ENCODE results near the gene ZBED2.

The ZBED2 gene

GRCh38 chr3:111589303-111590142 is 5.6 kb downstream of the ZBED2 start:
- H3K27ac ChIP-seq, result no peak overlapping the region
- no peak overlapping the region for H3K4me2 ChIP-seq
- no peak overlapping the region for H3K9ac ChIP-seq
- H3K4me3 ChIP-seq, result no peak overlapping the region
- peaks cover 0 to 24% (median 15%) of the 10 kb centered on the region in 11 experiments; a peak in 15 of 22 replicates for H3K9me3 ChIP-seq (replicated peaks in 1 of 11)
- H3K4me1 ChIP-seq, result 0 out of 20 replicates have a peak, but pooled peaks cover 0 to 5% (median 0%) of the 10 kb centered on the region in 10 experiments
- no peak for TF ChIP-seq Cebpa-rat (IDR thresholded peaks at IDR 0.05)
- peaks cover 0 to 71% (median 46%) of the 10 kb centered on the region in 11 experiments; a peak in 17 of 22 replicates for H3K36me3 ChIP-seq
- no peaks in the 10 kb centered on the region for H4K20me1 ChIP-seq
- no peaks in the 10 kb centered on the region for H3K27me3 ChIP-seq

- Histone ChIP-seq H3K4me1 (peaks cover 0 to 5% (median 0%) of the 10 kb centered on the region in 10 experiments; a peak in 2 of 20 replicates), H3K36me3 (peaks cover 0 to 73% (median 50%) of the 10 kb centered on the region in 11 experiments; a peak in 17 of 22 replicates), H3K4me3 (no peak overlapping the region)
Observed at GRCh38 chr3:111588527-111588926, 6.6 kb downstream of the ZBED2 start.

GRCh38 chr3:111585217-111585616 is 9.9 kb downstream of the ZBED2 start:
- Histone ChIP-seq H3K9ac (no peak overlapping the region), H3K4me1 (peaks cover 0 to 6% (median 0%) of the 10 kb centered on the region in 10 experiments; a peak in 2 of 20 replicates), H3K9me3 (replicated peaks in 1 of 11) (peaks cover 5 to 53% (median 43%) of the 10 kb centered on the region in 11 experiments; a peak in 20 of 22 replicates), H3K36me3 (peaks cover 0 to 87% (median 69%) of the 10 kb centered on the region in 11 experiments; a peak in 17 of 22 replicates), H3K27me3 (no peaks in the 10 kb centered on the region), H4K20me1 (no peaks in the 10 kb centered on the region), H3K4me2 (no peak overlapping the region), H3K4me3 (no peak overlapping the region), H3K27ac (no peak overlapping the region)
- no peak for TF ChIP-seq Cebpa-rat (IDR thresholded peaks at IDR 0.05)

More at GRCh38 chr3:111588527-111588926, 6.6 kb downstream of the ZBED2 start:
- Histone ChIP-seq H3K27me3 (no peaks in the 10 kb centered on the region), H3K27ac (no peak overlapping the region), H4K20me1 (no peaks in the 10 kb centered on the region), H3K9ac (no peak overlapping the region), H3K4me2 (no peak overlapping the region), H3K9me3 (replicated peaks in 1 of 11) (peaks cover 0 to 29% (median 21%) of the 10 kb centered on the region in 11 experiments; a peak in 19 of 22 replicates)
- TF ChIP-seq Cebpa-rat (IDR thresholded peaks at IDR 0.05), result no peak

GRCh38 chr3:111584744-111585143 is 10.4 kb downstream of the ZBED2 start:
- Histone ChIP-seq H3K9me3 (replicated peaks in 1 of 11) (peaks cover 5 to 53% (median 43%) of the 10 kb centered on the region in 11 experiments; a peak in 20 of 22 replicates), H3K4me2 (no peak overlapping the region), H3K9ac (no peak overlapping the region), H3K27ac (no peak overlapping the region), H4K20me1 (no peaks in the 10 kb centered on the region), H3K4me1 (peaks cover 0 to 6% (median 0%) of the 10 kb centered on the region in 10 experiments; a peak in 2 of 20 replicates), H3K4me3 (no peak overlapping the region), H3K27me3 (no peaks in the 10 kb centered on the region), H3K36me3 (peaks cover 0 to 86% (median 69%) of the 10 kb centered on the region in 11 experiments; a peak in 17 of 22 replicates)
- TF ChIP-seq Cebpa-rat (IDR thresholded peaks at IDR 0.05), result no peak

- H3K27me3 ChIP-seq, result no peaks in the 10 kb centered on the region
- H4K20me1 ChIP-seq, result no peaks in the 10 kb centered on the region
- H3K4me1 ChIP-seq, result peaks cover 0 to 6% (median 0%) of the 10 kb centered on the region in 10 experiments; a peak in 2 of 20 replicates
- H3K9ac ChIP-seq, result no peak overlapping the region
- TF ChIP-seq Cebpa-rat (IDR thresholded peaks at IDR 0.05), result no peak
- peaks cover 5 to 51% (median 38%) of the 10 kb centered on the region in 11 experiments; a peak in 20 of 22 replicates for H3K9me3 ChIP-seq (replicated peaks in 1 of 11)
- H3K27ac ChIP-seq, result no peak overlapping the region
- H3K36me3 ChIP-seq, result peaks cover 0 to 97% (median 72%) of the 10 kb centered on the region in 11 experiments; a peak in 17 of 22 replicates
- no peak overlapping the region for H3K4me2 ChIP-seq
- H3K4me3 ChIP-seq, result no peak overlapping the region
Observed at GRCh38 chr3:111582120-111582474, 13.0 kb downstream of the ZBED2 start.

- no peak for TF ChIP-seq Cebpa-rat (IDR thresholded peaks at IDR 0.05)
- H3K4me2 ChIP-seq, result no peak overlapping the region
- peaks cover 0 to 96% (median 70%) of the 10 kb centered on the region in 11 experiments; a peak in 17 of 22 replicates for H3K36me3 ChIP-seq
- H3K4me1 ChIP-seq, result peaks cover 0 to 6% (median 0%) of the 10 kb centered on the region in 10 experiments; a peak in 2 of 20 replicates
- H3K9ac ChIP-seq, result no peak overlapping the region
- H4K20me1 ChIP-seq, result no peaks in the 10 kb centered on the region
- H3K27ac ChIP-seq, result no peak overlapping the region
- peaks cover 3 to 48% (median 33%) of the 10 kb centered on the region in 11 experiments; a peak in 20 of 22 replicates for H3K9me3 ChIP-seq (replicated peaks in 1 of 11)
- H3K4me3 ChIP-seq, result no peak overlapping the region
- no peaks in the 10 kb centered on the region for H3K27me3 ChIP-seq
Observed at GRCh38 chr3:111581403-111582119, 13.6 kb downstream of the ZBED2 start.

- Histone ChIP-seq H4K20me1 (no peaks in the 10 kb centered on the region), H3K4me2 (no peak overlapping the region), H3K4me3 (no peak overlapping the region), H3K4me1 (peaks cover 0 to 6% (median 0%) of the 10 kb centered on the region in 10 experiments; a peak in 2 of 20 replicates), H3K27ac (no peak overlapping the region), H3K9me3 (replicated peaks in 1 of 11) (peaks cover 0 to 37% (median 27%) of the 10 kb centered on the region in 11 experiments; a peak in 19 of 22 replicates), H3K27me3 (no peaks in the 10 kb centered on the region), H3K36me3 (peaks cover 0 to 89% (median 54%) of the 10 kb centered on the region in 11 experiments; a peak in 16 of 22 replicates), H3K9ac (no peak overlapping the region)
- TF ChIP-seq Cebpa-rat (IDR thresholded peaks at IDR 0.05), result no peak
Observed at GRCh38 chr3:111579495-111579894, 15.7 kb downstream of the ZBED2 start.

- Histone ChIP-seq H3K36me3 (peaks cover 0 to 88% (median 48%) of the 10 kb centered on the region in 11 experiments; a peak in 16 of 22 replicates), H3K27ac (no peak overlapping the region), H3K4me1 (peaks cover 0 to 6% (median 0%) of the 10 kb centered on the region in 10 experiments; a peak in 2 of 20 replicates), H3K9me3 (replicated peaks in 1 of 11) (peaks cover 0 to 32% (median 25%) of the 10 kb centered on the region in 11 experiments; a peak in 19 of 22 replicates), H3K4me2 (no peak overlapping the region), H3K9ac (no peak overlapping the region), H3K27me3 (no peaks in the 10 kb centered on the region), H3K4me3 (no peak overlapping the region), H4K20me1 (no peaks in the 10 kb centered on the region)
- no peak for TF ChIP-seq Cebpa-rat (IDR thresholded peaks at IDR 0.05)
Observed at GRCh38 chr3:111578867-111579266, 16.3 kb downstream of the ZBED2 start.

Measured in BLaER1 treated with 17β-estradiol and CSF1 and Interleukin-3, amounts not matched to agents 10 nM and 100 nM (cell line).